Fibroblast of lung (primary cell): Measurements from ENCODE around the gene NR1H4. TPM values are rescaled to one million over a fixed set of nuclear protein-coding genes. Genes with fewer than 3 reads are reported as not detected.

Experiments used
- DNase-seq, 2 donors: peaks; one replicate each; pipeline versions ENCODE4 v3.0.0 to v3.0.0-alpha.2; 2010; ENCODE audit warnings: low read depth in 2 of 2
- H2AFZ ChIP-seq: 2 replicates; pipeline ENCODE4 v1.5.1; 2012; ENCODE audit warnings: low read length, control low read depth, inconsistent platforms
- H3K27ac ChIP-seq: 2 replicates; pipeline ENCODE4 v1.5.1; 2011; ENCODE audit warnings: low read length, control low read depth; ENCODE audit not compliant: insufficient read depth
- H3K27me3 ChIP-seq: 2 replicates; pipeline ENCODE4 v1.5.1; 2011; ENCODE audit warnings: mild to moderate bottlenecking, low read length; ENCODE audit not compliant: control insufficient read depth, insufficient read depth
- H3K36me3 ChIP-seq: 2 replicates; pipeline ENCODE4 v1.5.1; 2011; ENCODE audit warnings: low read length; ENCODE audit not compliant: control insufficient read depth, insufficient read depth
- H3K4me1 ChIP-seq: 2 replicates; pipeline ENCODE4 v1.5.1; 2011; ENCODE audit warnings: low read length; ENCODE audit not compliant: control insufficient read depth, insufficient read depth; ENCODE audit errors: extremely low read depth
- H3K4me2 ChIP-seq: 2 replicates; pipeline ENCODE4 v1.5.1; 2011; ENCODE audit warnings: low read length, control low read depth; ENCODE audit not compliant: insufficient read depth; ENCODE audit errors: extremely low read depth
- H3K4me3 ChIP-seq, 4 experiments: fragments of 200-600 bp in 1 of 4; sonication (generic) in 1 of 4; replicated peaks in 1 of 4; 2 replicates each; pipeline ENCODE4 v1.5.1; 2011 to 2016; ENCODE audit warnings: low read length in 4 of 4, low read depth in 3 of 4, mild to moderate bottlenecking in 3 of 4, control low read depth in 2 of 4, inconsistent platforms in 1 of 4, mixed read lengths in 1 of 4; ENCODE audit not compliant: insufficient read depth in 1 of 4; ENCODE audit errors: control extremely low read depth in 1 of 4
- H3K79me2 ChIP-seq: 2 replicates; pipeline ENCODE4 v1.5.1; 2012; ENCODE audit warnings: mild to moderate bottlenecking, low read length, inconsistent platforms; ENCODE audit not compliant: control insufficient read depth, insufficient read depth
- H3K9ac ChIP-seq: 2 replicates; pipeline ENCODE4 v1.5.1; 2011; ENCODE audit warnings: mild to moderate bottlenecking, low read length, control low read depth; ENCODE audit not compliant: insufficient read depth
- H3K9me3 ChIP-seq: 2 replicates; pipeline ENCODE4 v1.5.1; 2012; ENCODE audit warnings: low read depth, low read length; ENCODE audit not compliant: control insufficient read depth, insufficient read depth
- H4K20me1 ChIP-seq: 2 replicates; pipeline ENCODE4 v1.5.1; 2011; ENCODE audit warnings: low read length; ENCODE audit not compliant: control insufficient read depth, insufficient read depth; ENCODE audit errors: extremely low read depth
- EZH2 ChIP-seq: IDR thresholded peaks from 2 replicates; pipeline ENCODE4 v1.5.1; 2012; ENCODE audit warnings: low read length, control low read depth, mild to moderate bottlenecking; ENCODE audit errors: missing control alignments
- polyA plus RNA-seq, 2 donors: library from polyadenylated mRNA; depleted of rRNA in 1 of 2; stranded (reverse) in 1 of 2; unstranded in 1 of 2; fragments of >200 nt; gene quantifications; 2 replicates each; pipeline ENCODE4 v1.2.1, GENCODE V29; 2011 to 2012; ENCODE audit warnings: missing spikeins in 1 of 2
- total RNA-seq: library from RNA; depleted of rRNA; stranded (reverse); fragments of >200 nt; gene quantifications from 2 replicates; pipeline ENCODE4 v1.2.1, GENCODE V29; 2014
- TF ChIP-seq, protein P1 (sequence below), 2 donors: IDR thresholded peaks in 1 of 2; conservative IDR thresholded peaks in 1 of 2; 1 replicate in 1 of 2; 2 replicates in 1 of 2; pipeline ENCODE4 v1.5.1; 2011 to 2012; ENCODE audit warnings: low read length in 2 of 2, control low read depth in 1 of 2, inconsistent platforms in 1 of 2, low read depth in 1 of 2, mild to moderate bottlenecking in 1 of 2

Gene NR1H4
- total and polyA plus RNA-seq, 2 donors (not counting 1 experiment from before 2014, with no cell fraction given) = not detected

DNA sequence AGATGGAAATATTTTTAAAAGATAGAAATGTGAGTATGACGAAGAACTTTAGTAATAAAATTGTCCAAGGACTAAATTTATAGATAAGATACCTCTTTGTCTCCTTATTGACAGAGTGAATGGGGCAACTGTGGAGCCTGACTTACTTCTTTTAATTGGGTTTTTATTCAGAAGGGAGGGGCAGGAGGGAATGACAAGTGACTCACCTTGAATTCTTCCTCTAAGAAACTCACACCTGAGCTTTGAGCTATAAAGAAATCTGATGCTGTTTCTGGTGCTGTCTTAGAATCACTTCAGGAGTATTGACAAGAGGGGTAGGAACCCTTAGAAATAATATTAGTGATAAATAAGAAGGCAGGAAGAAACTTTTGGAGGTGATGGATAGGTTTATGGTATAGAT lies 951 bp downstream of the NR1H4 start:
- Histone ChIP-seq H3K9me3 (no peaks in the 10 kb centered on the region), H2AFZ (no peak overlapping the region), H3K4me3 (no peak overlapping the region), H3K27ac (no peak overlapping the region), H3K36me3 (no peaks in the 10 kb centered on the region), H3K27me3 (no peaks in the 10 kb centered on the region), H3K79me2 (no peaks in the 10 kb centered on the region), H3K4me2 (no peak overlapping the region), H3K4me1 (peaks cover 2% of the 10 kb centered on the region), H4K20me1 (no peaks in the 10 kb centered on the region), H3K9ac (no peak overlapping the region)
- DNase-seq = no peak
- TF ChIP-seq, protein P1, sequence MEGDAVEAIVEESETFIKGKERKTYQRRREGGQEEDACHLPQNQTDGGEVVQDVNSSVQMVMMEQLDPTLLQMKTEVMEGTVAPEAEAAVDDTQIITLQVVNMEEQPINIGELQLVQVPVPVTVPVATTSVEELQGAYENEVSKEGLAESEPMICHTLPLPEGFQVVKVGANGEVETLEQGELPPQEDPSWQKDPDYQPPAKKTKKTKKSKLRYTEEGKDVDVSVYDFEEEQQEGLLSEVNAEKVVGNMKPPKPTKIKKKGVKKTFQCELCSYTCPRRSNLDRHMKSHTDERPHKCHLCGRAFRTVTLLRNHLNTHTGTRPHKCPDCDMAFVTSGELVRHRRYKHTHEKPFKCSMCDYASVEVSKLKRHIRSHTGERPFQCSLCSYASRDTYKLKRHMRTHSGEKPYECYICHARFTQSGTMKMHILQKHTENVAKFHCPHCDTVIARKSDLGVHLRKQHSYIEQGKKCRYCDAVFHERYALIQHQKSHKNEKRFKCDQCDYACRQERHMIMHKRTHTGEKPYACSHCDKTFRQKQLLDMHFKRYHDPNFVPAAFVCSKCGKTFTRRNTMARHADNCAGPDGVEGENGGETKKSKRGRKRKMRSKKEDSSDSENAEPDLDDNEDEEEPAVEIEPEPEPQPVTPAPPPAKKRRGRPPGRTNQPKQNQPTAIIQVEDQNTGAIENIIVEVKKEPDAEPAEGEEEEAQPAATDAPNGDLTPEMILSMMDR (conservative IDR thresholded peaks at IDR 0.05 in 1 of 2, IDR thresholded peaks at IDR 0.05 in 1 of 2; ENCODE audit: low read depth in 1 of 2, low read length in 2 of 2) = no peak
- TF ChIP-seq EZH2 = no peak

DNA sequence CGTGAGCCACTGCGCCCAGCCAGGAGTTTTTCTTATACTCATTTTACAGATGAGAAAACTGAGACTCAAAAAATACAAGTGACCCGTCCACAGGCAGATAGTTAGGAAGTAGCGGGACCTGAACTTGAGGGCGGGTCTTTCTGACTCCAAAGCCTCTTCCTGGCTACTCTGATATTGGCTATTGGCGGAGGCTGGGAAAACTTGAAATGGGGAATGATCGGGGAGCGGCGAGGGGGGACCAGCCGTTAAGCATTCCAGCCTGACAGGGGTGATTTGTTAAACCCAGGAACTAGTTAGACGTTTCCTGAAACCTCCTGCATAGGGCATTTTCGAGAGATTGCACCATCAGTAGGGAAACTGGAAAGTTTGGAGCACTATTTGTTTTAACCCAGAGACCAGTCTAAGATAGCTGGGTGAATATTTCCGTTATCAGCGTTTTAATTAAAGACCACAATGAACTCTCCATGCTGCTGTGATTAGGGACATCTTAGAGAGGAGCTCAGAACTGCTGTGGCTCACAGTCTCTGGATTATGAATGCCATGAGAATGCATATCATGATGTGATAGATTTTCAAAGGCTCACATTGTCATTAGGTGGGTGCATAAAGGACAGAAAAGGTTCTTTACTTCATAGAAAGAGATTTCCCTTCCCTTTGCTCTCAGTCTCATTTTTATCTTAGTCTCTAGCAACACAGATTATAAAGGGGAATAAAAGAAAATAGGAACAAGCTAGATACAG lies 2.5 kb downstream of the NR1H4 start:
- Histone ChIP-seq H3K27ac (no peak overlapping the region), H3K9me3 (no peaks in the 10 kb centered on the region), H2AFZ (no peak overlapping the region), H4K20me1 (no peaks in the 10 kb centered on the region), H3K4me1 (peaks cover 2% of the 10 kb centered on the region), H3K9ac (no peak overlapping the region), H3K4me2 (no peak overlapping the region), H3K27me3 (no peaks in the 10 kb centered on the region), H3K79me2 (no peaks in the 10 kb centered on the region), H3K4me3 (no peak overlapping the region), H3K36me3 (no peaks in the 10 kb centered on the region)
- TF ChIP-seq, protein P1 (conservative IDR thresholded peaks at IDR 0.05 in 1 of 2, IDR thresholded peaks at IDR 0.05 in 1 of 2; ENCODE audit: low read depth in 1 of 2, low read length in 2 of 2) = no peak
- no peak for TF ChIP-seq EZH2
- no peak for DNase-seq

DNA sequence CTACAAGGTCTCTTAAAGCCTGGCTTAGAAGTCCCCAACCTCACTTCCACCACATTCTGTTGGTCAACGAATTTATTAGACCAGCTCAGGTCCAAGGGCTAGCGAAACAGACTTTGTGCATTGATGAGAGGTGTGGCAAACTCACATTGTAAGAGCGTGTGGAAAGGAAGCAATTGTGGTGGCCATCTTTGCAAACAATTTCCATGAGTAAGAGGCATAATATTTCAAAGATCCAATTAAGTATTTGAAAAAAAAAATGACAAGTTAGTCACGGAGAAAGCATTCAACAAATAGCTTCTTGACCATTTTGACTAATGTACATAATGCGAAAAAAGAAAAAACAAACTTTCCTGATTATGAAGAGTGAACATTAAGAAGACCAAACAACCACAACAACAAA lies 7.4 kb downstream of the NR1H4 start:
- Histone ChIP-seq H3K4me1 (no peaks in the 10 kb centered on the region), H3K27me3 (no peaks in the 10 kb centered on the region), H3K36me3 (no peaks in the 10 kb centered on the region), H3K9me3 (no peaks in the 10 kb centered on the region), H2AFZ (no peak overlapping the region), H3K4me2 (no peak overlapping the region), H3K27ac (no peak overlapping the region), H3K9ac (no peak overlapping the region), H4K20me1 (no peaks in the 10 kb centered on the region), H3K79me2 (no peaks in the 10 kb centered on the region), H3K4me3 (no peak overlapping the region)
- no peak for DNase-seq
- TF ChIP-seq EZH2 = no peak
- TF ChIP-seq, protein P1 (conservative IDR thresholded peaks at IDR 0.05 in 1 of 2, IDR thresholded peaks at IDR 0.05 in 1 of 2; ENCODE audit: low read depth in 1 of 2, low read length in 2 of 2) = no peak
